OCI-LY1 (cell line): ENCODE results near the gene KIRREL3.

Experiments
- EZH2 ChIP-seq: fragments of 200-600 bp; sonication (generic), shearing (Covaris generic); IDR thresholded peaks from 2 replicates; pipeline ENCODE4 v1.8.0; 2017; ENCODE audit warnings: borderline replicate concordance, mixed run types, mild to moderate bottlenecking, antibody characterized with exemption, low read length, moderate library complexity, mixed read lengths
- TF ChIP-seq, protein P1 (sequence below): fragments of 200-600 bp; sonication (generic), shearing (Covaris generic); IDR thresholded peaks from 2 replicates; pipeline ENCODE4 v1.5.1; 2017; ENCODE audit warnings: mild to moderate bottlenecking, antibody characterized with exemption, low read length, moderate library complexity, mixed read lengths

DNA sequence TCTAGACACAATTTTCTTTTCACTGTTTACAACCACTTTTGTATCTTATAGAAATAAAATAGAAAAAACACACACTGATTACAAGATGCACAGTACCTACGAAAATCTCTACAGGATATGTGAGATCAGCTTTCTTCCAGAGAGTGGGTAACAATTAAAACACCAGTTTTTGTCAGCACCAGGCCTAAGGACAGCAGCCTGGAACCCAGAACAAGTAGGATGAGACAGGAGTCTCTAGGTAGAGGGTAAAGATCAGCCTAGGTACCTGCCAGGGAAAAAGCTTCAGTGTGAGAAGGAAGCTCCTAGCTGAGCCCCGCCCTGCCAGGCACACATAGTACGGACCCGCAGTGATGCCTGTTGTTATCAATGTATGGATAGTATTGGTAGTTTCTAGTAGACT lies 61.9 kb downstream of the KIRREL3 start:
- TF ChIP-seq, protein P1, sequence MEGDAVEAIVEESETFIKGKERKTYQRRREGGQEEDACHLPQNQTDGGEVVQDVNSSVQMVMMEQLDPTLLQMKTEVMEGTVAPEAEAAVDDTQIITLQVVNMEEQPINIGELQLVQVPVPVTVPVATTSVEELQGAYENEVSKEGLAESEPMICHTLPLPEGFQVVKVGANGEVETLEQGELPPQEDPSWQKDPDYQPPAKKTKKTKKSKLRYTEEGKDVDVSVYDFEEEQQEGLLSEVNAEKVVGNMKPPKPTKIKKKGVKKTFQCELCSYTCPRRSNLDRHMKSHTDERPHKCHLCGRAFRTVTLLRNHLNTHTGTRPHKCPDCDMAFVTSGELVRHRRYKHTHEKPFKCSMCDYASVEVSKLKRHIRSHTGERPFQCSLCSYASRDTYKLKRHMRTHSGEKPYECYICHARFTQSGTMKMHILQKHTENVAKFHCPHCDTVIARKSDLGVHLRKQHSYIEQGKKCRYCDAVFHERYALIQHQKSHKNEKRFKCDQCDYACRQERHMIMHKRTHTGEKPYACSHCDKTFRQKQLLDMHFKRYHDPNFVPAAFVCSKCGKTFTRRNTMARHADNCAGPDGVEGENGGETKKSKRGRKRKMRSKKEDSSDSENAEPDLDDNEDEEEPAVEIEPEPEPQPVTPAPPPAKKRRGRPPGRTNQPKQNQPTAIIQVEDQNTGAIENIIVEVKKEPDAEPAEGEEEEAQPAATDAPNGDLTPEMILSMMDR: no peak
- TF ChIP-seq EZH2: no peak
